ENCODE measurements around the gene TAS2R60.
"Not testable (repeated sequence)": the region's sequence is repeated elsewhere in the genome, so short reads cannot be mapped to it uniquely, and the experiment has no call there.

TAS2R60 gene

DNA sequence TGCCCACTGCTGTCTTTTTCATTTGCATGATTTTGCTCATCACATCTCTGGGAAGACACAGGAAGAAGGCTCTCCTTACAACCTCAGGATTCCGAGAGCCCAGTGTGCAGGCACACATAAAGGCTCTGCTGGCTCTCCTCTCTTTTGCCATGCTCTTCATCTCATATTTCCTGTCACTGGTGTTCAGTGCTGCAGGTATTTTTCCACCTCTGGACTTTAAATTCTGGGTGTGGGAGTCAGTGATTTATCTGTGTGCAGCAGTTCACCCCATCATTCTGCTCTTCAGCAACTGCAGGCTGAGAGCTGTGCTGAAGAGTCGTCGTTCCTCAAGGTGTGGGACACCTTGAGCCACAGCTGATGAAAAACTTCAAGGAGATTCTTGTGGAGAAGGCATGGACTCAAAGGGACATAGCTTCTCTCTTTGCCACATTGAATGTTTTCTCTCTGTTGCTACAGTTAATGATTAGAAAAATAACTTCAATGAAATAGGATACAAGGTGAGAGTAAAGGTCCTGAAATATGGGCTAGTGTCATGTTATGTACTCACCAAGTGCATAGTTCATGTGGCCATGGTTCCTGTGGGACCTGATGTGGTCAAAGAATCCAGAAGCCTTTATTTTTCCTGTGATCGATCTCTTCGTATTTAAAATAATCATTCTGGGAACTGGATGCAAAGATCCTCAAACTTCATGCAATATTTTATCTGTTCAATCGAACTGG is 970 bp downstream of the TAS2R60 start:
- no peak for DNase-seq

DNA sequence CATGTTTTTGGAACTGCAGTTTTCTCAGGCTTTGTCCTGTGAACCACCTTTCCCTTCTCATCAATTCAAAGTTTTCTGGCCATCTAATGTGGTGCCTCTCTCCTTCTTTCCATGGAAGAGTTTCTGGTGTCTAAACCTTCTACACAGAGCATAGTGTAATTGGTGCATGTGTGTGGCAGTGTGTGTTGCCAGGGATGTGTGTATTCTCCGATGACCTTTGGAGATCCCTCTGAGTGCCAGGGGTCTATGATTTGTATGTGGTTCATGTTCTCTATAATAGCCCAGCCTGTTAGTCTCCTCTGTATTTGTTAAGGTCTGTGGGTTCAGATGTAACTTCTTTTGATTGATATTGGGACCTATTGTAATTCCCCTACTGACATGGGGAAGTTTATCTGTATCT is 1.5 kb downstream of the TAS2R60 start:
- DNase-seq: no peak

GRCh38 chr7:143447466-143447865 is 4.2 kb downstream of the TAS2R60 start:
- DNase-seq: no peak

GRCh38 chr7:143448429-143448828 is 5.2 kb downstream of the TAS2R60 start:
- no peak for DNase-seq

DNA sequence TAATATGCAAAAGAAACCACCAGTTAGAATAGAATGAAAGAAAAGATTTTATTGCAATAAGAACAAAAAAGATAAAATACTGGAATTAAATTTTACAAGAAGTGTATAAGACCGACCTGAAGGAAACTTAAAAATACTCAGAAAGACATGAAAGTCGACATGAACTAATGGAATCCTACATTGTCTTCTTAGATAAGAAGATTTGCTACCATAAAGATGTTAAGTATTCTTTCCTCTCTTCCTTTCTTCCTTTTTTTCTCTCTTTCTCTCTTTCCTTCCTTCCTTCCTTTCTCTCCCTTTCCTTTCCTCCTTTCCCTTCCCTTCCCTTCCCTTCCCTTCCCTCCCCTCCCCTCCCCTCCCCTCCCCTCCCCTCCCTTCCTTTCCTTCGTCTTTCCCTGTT is 6.5 kb downstream of the TAS2R60 start:
- DNase-seq: no peak

DNA sequence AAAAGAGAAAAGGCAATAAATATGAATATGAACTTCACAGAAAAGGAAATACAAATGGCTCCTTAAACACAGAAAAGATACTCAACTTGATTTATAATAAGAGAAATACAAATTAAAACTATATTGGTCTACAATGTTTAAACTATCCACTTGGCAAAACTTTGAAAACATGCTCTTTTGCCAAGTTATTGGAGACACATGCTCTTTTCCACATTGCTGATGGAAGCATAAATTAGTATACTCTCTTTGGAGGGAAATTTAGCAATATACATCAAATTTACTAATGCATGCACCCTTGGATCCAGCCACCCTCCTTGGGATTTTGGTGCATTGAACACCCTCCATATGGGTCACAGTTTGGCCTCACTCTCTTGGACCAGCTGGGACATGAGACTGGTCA is 7.9 kb downstream of the TAS2R60 start:
- DNase-seq: no peak

DNA sequence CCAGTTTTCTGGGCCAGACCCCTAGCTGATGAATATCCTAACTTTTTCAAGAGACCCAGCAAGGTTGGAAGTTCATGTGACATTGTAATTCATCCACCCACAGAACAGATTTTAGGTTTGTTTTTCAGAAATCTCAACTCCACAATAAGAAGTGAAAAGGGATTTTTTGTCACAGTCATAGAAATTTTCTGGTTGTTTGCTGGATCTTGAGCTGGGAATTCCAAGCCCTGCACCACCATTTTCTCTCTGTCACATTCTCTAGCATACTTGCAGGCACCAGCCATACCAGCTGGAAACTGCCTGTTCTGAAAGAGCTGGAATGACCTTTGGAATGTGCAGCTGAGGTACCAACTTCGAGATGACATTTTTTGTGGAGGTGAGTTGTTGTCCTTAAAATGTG is 8.5 kb downstream of the TAS2R60 start:
- no peak for DNase-seq

GRCh38 chr7:143452495-143452894 is 9.2 kb downstream of the TAS2R60 start:
- no peak for DNase-seq

DNA sequence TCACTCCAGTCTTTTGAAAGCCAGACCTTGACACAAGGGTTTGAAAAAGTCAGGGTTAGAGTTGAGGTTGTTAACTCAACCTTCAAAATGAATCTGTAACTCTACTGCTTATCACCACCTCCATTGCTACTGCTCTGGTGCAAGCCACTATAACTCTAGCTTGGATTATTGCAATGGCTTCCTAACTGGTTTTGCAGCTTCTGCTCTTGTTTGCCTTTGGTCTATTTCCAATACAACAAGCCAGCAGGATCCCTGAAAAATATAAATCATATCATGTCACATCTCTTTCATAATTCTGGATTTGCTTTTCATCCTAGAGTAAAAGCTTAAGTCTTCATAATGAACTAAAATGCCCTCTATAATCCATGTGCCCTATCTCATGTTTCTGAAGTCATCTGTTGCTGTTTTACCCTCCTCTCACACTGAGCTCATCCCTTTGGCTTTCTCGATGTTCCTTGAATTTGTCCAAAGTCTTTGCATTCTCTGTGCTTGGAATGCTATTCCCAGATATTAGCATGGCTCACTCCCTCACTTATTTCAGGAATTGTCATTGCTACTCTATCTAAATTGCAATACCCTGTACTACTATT is 10.9 kb downstream of the TAS2R60 start:
- DNase-seq: no peak

- DNase-seq: no peak
These were observed 12.2 kb downstream of the TAS2R60 start for GRCh38 chr7:143455491-143455890.

DNA sequence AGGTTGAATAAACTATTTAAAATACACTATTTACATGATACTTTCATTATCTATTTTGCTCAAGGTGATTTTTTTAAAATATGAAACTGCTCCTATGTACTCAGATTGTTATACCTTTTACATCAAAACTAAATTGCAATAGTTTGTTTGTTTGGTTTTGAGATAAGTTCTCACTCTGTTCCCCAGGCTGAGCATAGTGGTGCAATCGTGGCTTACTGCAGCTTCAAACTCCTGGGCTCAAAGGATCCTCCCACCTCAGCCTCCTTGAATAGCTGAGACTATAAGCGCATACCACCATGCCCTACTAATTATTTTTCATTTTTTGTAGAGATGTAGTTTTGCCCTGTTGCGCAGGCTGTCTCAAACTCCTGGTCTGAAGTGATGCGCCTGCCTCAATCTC is 12.7 kb downstream of the TAS2R60 start:
- DNase-seq: no peak

DNA sequence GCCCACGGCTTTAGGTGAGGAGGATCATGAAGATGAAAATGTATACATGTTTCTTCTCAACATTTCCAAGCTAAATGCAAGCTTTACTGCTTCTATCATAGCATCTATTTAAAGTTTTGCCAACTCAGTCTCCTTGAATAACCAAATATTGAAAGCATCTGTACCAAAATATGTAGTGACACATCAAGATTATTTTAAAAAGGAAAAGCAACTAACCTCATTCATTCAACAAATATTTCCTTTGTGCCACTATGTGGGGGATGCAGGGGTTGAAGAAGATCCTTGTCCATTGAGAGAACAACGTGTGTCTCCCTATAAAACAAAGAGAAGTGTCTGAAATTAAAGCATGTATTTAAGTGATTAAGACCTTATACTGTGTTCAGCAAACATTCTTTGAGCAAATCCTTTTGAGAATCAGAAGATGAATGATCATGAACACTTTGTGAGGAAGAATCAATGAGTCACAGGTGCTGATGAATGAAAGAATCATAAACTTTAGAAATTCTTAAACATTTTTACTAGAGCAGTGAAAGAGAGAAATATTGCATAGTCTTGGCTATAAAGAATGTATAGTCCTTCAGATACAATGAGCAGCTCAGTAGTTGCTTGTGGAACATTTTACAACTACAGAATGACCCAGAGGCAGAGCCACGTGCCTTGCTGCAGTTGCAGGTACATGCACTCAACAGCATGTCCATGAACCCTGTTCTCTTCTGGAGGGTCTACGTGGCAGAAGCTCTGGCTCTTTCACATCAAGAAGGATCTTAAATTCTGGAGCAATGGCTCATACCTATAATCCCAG is 13.9 kb downstream of the TAS2R60 start:
- no peak for DNase-seq

GRCh38 chr7:143458263-143458662 is 15.0 kb downstream of the TAS2R60 start:
- no peak for DNase-seq

DNA sequence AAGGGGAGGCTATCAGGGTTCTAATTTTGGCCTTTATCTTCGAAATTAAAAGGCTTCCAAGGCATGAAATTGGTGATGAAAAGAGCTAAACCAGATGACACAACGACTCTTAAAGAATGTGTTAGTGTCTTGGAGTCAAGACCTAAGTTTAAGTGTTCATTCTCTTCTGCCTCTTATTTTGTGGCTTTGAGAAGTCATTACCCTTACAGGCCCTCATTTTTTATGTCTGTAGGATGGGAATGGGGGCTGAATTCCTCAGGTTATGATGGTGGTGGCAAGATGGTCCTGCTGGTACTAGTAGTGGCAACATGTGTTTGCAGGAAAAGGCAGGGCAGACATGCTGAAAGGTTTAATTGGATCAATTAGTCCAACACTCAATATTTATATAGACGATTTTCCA is 15.4 kb downstream of the TAS2R60 start:
- no peak for DNase-seq

GRCh38 chr7:143459359-143459758 is 16.1 kb downstream of the TAS2R60 start:
- DNase-seq: no peak

DNA sequence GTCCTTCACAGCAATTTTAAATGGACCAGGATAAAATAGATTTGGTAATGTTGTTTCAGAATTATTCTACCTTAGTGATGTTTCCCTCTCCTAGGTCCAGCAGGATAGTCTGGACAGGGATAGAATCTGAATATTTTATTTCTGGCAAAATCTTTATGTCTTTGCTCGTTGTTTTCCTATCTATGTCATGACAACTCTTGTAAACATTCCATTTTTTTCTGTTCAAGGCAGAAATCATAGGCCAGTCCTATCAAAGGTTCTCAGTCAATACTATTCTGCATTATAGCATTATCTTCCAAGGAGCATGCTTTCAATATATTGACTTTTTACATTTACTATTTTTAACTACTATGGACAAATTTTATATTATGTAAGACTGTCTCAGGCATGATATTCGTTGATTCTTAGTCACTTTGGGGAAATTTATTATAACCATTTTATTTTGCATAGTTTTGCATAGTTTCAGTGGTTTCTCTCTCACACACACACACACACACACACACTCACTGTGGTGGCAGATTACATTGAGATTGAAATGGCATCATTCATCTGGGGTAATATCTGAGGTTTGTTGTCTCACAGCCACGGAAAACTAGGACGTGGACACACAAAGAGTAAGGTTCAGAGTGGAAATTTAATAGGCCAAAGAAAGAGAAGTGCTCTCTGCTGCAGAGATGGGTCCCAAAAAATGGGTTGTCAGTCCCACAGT is 17.2 kb downstream of the TAS2R60 start:
- DNase-seq: no peak

DNA sequence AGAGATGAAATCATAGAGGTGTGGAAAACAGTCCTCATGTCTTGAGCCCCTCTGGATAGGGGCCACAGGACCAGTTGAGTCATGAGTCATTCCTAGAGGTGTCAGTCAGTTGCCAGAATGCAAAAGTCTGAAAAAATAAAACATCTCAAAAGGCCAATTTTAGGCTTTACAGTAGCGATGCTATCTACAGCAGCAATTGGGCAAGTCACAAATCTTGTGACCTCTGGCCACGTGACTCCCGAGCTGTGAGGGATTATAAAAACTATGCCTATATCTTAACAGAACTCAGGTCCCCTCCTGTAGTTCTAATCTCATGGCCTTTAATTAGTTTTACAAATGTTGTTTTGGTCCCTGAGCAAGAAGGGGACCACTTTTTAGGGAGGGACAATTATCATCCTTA is 18.8 kb downstream of the TAS2R60 start:
- DNase-seq: no peak

- DNase-seq: no peak
These were observed 20.3 kb downstream of the TAS2R60 start for GRCh38 chr7:143463556-143463955.

- no peak for DNase-seq
These were observed 20.7 kb downstream of the TAS2R60 start for GRCh38 chr7:143463957-143464356.

- no peak for DNase-seq
These were observed 24.5 kb downstream of the TAS2R60 start for GRCh38 chr7:143467724-143468123.

DNA sequence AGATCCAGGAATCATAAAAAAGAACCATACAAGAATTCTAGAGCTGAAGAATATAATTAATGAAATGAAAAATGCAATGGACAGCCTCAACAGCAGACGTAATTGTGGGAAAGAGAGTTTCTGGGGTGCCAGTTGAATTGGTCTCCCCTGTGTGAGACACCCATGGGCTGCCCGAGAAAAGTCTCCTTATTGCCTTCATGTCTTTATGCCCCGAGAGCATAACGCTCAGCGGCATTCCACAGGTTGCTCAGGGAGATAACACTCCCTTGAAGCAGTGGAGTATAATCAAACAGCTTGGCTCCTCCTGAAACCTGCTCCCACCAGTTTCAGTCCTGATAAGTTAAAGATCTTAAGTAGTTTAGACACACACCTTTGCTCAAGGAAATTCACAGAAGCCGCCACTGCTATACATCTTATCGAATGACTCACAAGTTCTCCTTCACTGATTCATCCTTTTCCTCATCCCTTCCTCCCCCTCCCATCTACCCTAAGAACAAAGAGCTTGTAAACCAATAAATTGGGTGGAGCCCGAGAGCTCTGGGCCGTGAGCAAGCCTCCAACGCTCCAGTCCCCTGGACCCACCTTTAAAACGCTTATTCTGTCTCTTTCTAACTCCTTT is 28.9 kb downstream of the TAS2R60 start:
- not testable (repeated sequence) for DNase-seq

DNA sequence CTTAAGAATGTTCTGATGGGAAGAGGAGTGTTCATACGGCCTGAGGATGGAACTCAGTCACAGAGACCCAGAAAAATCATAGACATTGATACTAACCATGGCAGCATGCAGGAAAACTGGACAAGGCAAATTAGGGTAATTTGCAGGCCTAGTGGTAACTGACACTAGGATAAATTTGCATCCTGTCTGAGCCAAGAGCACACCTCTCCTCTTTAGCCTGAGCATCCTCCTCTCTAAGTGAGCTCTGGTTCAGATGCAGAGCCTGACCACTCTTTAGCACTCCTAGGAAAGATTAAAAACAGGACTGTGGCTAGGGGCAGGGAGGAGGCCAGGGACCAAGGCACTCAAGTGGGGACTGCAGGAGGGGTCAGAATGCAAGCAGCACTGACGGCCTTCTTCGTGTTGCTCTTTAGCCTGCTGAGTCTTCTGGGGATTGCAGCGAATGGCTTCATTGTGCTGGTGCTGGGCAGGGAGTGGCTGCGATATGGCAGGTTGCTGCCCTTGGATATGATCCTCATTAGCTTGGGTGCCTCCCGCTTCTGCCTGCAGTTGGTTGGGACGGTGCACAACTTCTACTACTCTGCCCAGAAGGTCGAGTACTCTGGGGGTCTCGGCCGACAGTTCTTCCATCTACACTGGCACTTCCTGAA is 34.4 kb downstream of the TAS2R60 start, which contains the start of gene TAS2R41:
Gene TAS2R41 (plus strand): TSS at position 373 of the 650 bp plus-strand sequence. CDS start 0 bp downstream, at position 373.
- DNase-seq: no peak
